ENCODE data around the gene PLCB3. TPM values are rescaled to one million over a fixed set of nuclear protein-coding genes. Genes with fewer than 3 reads are reported as not detected.

The PLCB3 gene
- total RNA-seq, 1 donor from 2014 or later, result 36.2 TPM

DNA sequence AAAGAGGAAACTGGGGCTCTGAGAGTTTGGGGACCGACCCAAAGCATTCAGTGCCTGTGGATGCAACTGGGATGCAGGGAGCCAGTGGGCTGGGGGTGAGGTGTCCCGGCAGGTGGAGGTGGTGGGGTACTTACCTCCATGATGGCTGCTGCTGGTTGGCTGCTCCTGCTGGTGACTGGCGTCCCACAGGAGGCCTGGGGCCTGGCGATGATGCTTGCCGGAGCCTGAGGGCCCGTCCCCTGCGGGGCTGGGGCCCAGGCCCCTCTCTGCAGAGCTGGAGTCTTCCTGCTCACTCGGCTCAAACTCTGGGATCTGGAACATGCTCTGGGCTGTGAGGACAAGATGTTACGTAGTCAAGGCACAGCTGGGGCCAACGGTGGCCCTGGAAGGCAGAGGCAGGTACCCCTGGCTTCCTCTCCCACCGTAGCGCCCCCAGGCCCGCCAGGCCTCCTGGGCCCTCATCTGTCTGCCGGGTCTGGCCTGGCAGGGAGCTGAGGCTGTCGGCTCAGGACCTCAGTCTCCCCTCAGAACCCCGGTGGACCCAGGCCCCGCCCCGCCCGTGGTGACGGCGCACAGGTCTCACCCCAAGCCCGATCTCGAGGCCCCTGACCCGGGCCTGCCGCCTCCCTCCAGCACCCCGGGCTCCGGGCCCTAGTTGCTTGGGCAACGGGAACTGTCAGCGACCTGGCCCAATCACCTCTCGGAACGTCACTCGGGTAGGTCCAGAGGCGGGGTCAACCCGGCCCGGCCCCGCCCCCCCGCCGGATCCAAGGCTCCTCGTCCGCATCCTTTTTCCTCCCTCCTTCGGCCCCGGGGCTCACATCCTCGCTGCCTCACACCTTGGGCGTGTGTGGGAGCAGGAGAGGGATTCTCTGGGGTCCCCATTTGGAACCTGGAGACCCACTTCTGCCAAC is 33.0 kb downstream of the PLCB3 start, which contains the start of gene BAD:
Gene BAD (minus strand): TSS at position 618 of the 914 bp plus-strand sequence. CDS start 297 bp downstream, at position 321.
- H3K9me3 Mint-ChIP-seq (ENCODE audit: unreplicated experiment), result peaks cover 8% of the 10 kb centered on the region
- peak; percentile 96 for DNase-seq
- peaks cover 2% of the 10 kb centered on the region for H3K27me3 Mint-ChIP-seq (ENCODE audit: unreplicated experiment)
- peak within 1 kb of the TSS; percentile 87 for H3K4me3 Mint-ChIP-seq (ENCODE audit: unreplicated experiment)
- no peaks in the 10 kb centered on the region for H3K36me3 Mint-ChIP-seq (ENCODE audit: unreplicated experiment)
- peaks cover 8% of the 10 kb centered on the region for H3K4me1 Mint-ChIP-seq (ENCODE audit: low read depth, unreplicated experiment)
- H3K27ac Mint-ChIP-seq (ENCODE audit: unreplicated experiment), result no peak within 1 kb of the TSS
- TF ChIP-seq, protein P1, sequence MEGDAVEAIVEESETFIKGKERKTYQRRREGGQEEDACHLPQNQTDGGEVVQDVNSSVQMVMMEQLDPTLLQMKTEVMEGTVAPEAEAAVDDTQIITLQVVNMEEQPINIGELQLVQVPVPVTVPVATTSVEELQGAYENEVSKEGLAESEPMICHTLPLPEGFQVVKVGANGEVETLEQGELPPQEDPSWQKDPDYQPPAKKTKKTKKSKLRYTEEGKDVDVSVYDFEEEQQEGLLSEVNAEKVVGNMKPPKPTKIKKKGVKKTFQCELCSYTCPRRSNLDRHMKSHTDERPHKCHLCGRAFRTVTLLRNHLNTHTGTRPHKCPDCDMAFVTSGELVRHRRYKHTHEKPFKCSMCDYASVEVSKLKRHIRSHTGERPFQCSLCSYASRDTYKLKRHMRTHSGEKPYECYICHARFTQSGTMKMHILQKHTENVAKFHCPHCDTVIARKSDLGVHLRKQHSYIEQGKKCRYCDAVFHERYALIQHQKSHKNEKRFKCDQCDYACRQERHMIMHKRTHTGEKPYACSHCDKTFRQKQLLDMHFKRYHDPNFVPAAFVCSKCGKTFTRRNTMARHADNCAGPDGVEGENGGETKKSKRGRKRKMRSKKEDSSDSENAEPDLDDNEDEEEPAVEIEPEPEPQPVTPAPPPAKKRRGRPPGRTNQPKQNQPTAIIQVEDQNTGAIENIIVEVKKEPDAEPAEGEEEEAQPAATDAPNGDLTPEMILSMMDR (IDR thresholded peaks at IDR 0.05; ENCODE audit: partially characterized antibody, unreplicated experiment), result no peak

DNA sequence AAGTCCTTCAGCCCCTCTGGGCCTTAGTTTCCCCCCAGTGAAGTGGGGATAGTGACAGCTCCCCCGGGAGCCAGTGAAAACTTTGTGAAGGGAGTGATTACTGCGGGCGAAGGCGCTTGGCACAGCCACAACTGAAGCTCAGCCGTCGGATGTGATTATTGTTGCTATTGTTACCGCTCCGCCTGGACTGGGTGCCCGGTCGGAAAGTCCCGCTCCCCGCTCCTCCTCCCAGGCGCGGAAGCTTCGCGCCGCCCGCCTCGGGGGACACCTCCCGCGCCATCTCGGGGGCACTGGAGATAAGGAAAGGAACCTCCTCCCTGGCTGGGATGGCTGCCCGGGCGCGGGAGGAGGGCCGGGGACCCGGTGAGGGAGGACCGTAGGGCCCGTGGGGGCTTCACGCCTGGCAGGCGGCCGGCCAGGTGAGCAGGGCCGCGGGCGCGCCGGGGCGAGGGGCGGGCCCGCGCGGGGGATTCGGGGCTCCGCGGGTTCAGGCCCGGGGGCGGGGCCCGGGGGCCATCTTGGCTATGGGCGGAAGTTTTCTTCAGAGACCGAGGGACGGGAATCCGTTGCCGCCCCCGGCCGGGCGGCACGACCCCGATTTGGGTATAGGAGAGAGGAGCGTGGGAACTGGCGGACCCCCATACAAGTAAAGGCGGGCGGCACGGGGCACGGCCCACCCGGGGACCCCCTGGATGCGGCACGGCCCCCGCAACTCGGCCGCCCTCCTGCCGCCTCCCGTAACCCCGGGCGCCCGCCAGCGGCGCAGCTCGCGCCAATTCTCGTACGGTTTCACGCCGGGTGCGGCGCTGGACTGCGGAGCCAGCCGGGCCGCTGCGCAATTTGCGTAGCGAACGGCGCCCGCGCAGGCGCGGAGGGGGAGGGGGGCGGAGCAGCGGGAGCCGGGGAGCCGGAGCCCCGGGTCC is 33.9 kb downstream of the PLCB3 start, which contains the start of gene GPR137:
Gene GPR137 (plus strand): TSS at position 887 of the 923 bp plus-strand sequence. CDS start 677 bp downstream, outside the sequence.
- Mint-ChIP-seq H3K27ac (ENCODE audit: unreplicated experiment) (peak within 1 kb of the TSS; percentile 65), H3K27me3 (ENCODE audit: unreplicated experiment) (peaks cover 3% of the 10 kb centered on the region), H3K9me3 (ENCODE audit: unreplicated experiment) (peaks cover 8% of the 10 kb centered on the region), H3K4me1 (ENCODE audit: low read depth, unreplicated experiment) (peaks cover 8% of the 10 kb centered on the region), H3K4me3 (ENCODE audit: unreplicated experiment) (peak within 1 kb of the TSS; percentile 87), H3K36me3 (ENCODE audit: unreplicated experiment) (no peaks in the 10 kb centered on the region)
- peak; percentile 91 for DNase-seq
- TF ChIP-seq, protein P1 (IDR thresholded peaks at IDR 0.05; ENCODE audit: partially characterized antibody, unreplicated experiment), result no peak

DNA sequence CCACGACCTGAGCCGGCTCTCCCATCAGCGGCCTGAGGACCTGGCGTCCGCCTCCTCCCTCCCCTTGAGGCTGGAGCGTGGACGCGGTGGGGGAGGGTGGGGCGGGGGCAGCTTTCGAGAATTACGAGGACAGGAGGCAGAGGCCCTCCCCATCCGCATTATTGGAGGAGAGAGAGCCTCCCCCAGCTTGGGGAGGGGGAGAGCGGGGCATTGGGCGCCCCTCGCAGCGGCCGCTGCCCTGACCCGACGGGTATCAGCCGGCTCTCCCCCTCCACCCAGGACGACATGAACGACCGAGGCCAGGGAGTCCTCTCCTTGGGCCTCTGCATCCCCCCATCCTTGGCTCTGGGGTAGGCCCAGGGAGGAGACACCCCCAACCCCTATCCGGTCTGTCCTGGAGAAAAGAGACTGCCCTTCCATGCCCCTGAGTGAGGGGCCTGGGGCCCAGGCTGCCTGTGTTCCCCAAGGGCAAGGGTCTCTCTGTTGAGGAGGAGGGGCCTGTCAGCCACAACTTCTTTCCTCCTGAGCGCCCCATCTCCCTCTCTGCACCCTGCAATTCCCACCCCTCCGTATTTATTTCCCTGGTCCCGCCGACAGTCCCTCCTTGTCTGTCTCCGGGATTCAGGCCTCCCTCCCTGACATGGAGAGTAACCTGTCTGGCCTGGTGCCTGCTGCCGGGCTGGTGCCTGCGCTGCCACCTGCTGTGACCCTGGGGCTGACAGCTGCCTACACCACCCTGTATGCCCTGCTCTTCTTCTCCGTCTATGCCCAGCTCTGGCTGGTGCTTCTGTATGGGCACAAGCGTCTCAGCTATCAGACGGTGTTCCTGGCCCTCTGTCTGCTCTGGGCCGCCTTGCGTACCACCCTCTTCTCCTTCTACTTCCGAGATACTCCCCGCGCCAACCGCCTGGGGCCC is 34.8 kb downstream of the PLCB3 start:
- no peak for DNase-seq
- peaks cover 10% of the 10 kb centered on the region for H3K4me1 Mint-ChIP-seq (ENCODE audit: low read depth, unreplicated experiment)
- peaks cover 8% of the 10 kb centered on the region for H3K9me3 Mint-ChIP-seq (ENCODE audit: unreplicated experiment)
- peaks cover 5% of the 10 kb centered on the region for H3K36me3 Mint-ChIP-seq (ENCODE audit: unreplicated experiment)
- TF ChIP-seq, protein P1 (IDR thresholded peaks at IDR 0.05; ENCODE audit: partially characterized antibody, unreplicated experiment), result no peak
- H3K27me3 Mint-ChIP-seq (ENCODE audit: unreplicated experiment), result peaks cover 8% of the 10 kb centered on the region
- H3K27ac Mint-ChIP-seq (ENCODE audit: unreplicated experiment), result peak overlapping the region; percentile 65
- H3K4me3 Mint-ChIP-seq (ENCODE audit: unreplicated experiment), result peak overlapping the region; percentile 86

DNA sequence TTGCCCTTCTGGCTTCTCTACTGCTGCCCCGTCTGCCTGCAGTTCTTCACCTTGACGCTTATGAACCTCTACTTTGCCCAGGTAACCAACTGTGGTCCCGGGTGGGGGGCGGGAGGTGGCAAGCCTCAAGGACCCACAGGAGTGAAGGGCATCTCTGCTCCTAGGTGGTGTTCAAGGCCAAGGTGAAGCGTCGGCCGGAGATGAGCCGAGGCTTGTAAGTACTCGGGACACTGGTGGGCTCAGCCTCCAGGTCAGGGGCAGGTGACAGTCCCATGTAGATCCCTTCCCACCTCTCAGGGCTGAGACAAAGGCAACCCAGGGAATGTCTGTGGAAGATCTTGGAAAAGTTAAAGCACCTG is 35.5 kb downstream of the PLCB3 start:
- peak overlapping the region; percentile 86 for H3K4me3 Mint-ChIP-seq (ENCODE audit: unreplicated experiment)
- DNase-seq, result no peak
- H3K27me3 Mint-ChIP-seq (ENCODE audit: unreplicated experiment), result peaks cover 6% of the 10 kb centered on the region
- H3K4me1 Mint-ChIP-seq (ENCODE audit: low read depth, unreplicated experiment), result peaks cover 7% of the 10 kb centered on the region
- TF ChIP-seq, protein P1 (IDR thresholded peaks at IDR 0.05; ENCODE audit: partially characterized antibody, unreplicated experiment), result no peak
- H3K27ac Mint-ChIP-seq (ENCODE audit: unreplicated experiment), result peak overlapping the region; percentile 65
- peaks cover 5% of the 10 kb centered on the region for H3K36me3 Mint-ChIP-seq (ENCODE audit: unreplicated experiment)
- peaks cover 8% of the 10 kb centered on the region for H3K9me3 Mint-ChIP-seq (ENCODE audit: unreplicated experiment)

Data from glutamatergic neuron (in vitro differentiated cells).